OCI-LY7 (cell line): ENCODE results near the gene SLIT3. TPM values are rescaled to one million over a fixed set of nuclear protein-coding genes. Genes with fewer than 3 reads are reported as not detected.

ENCODE experiments used
- BruUV-seq: library from RNA; stranded (reverse); fragments of 400-500 nt; replicated peaks from 2 replicates; lab custom pipeline; 2021; lab: Mats Ljungman, UMichigan
- CTCF ChIA-PET: fragments of 300-600 bp; sonication (Branson Sonifier 250); formaldehyde crosslinking; loops from one replicate; lab custom pipeline; 2022; ENCODE audit warnings: antibody characterized with exemption; ENCODE audit not compliant: unreplicated experiment; lab: Charles Lee
- POLR2A ChIA-PET: fragments of 300-600 bp; sonication (Branson Sonifier 250); formaldehyde crosslinking; loops from one replicate; lab custom pipeline; 2022; ENCODE audit warnings: antibody characterized with exemption; lab: Charles Lee
- DNase-seq: peaks from one replicate; pipeline ENCODE4 v3.0.0-alpha.2; 2015; ENCODE audit warnings: low spot score
- H2AFZ ChIP-seq: fragments of 200-600 bp; sonication (generic), shearing (Covaris generic); 2 replicates; pipeline ENCODE4 v1.6.1; 2014; ENCODE audit warnings: mild to moderate bottlenecking, antibody characterized with exemption, low read length, moderate library complexity
- H3K27ac ChIP-seq: fragments of 200-600 bp; sonication (generic); 2 replicates; pipeline ENCODE4 v1.5.1; 2014; ENCODE audit warnings: mixed run types, low read depth, mild to moderate bottlenecking, moderate library complexity, low read length, inconsistent platforms; ENCODE audit not compliant: poor library complexity, severe bottlenecking
- H3K36me3 ChIP-seq: fragments of 200-600 bp; sonication (generic); 2 replicates; pipeline ENCODE4 v1.6.1; 2014; ENCODE audit warnings: mild to moderate bottlenecking, antibody characterized with exemption, low read length, moderate library complexity, mixed read lengths; ENCODE audit not compliant: insufficient read depth
- H3K4me1 ChIP-seq: fragments of 200-600 bp; sonication (generic); 2 replicates; pipeline ENCODE4 v1.5.1; 2014; ENCODE audit warnings: mild to moderate bottlenecking, low read length; ENCODE audit not compliant: insufficient read depth, poor library complexity, severe bottlenecking
- H3K4me2 ChIP-seq: fragments of 200-600 bp; sonication (generic); 2 replicates; pipeline ENCODE4 v1.6.1; 2014; ENCODE audit warnings: mild to moderate bottlenecking, low read length
- H3K4me3 ChIP-seq: fragments of 200-600 bp; sonication (generic); 2 replicates; pipeline ENCODE4 v1.5.1; 2014; ENCODE audit warnings: mild to moderate bottlenecking, low read depth, low read length; ENCODE audit not compliant: poor library complexity, severe bottlenecking
- H3K79me2 ChIP-seq: fragments of 200-600 bp; sonication (generic); 2 replicates; pipeline ENCODE4 v1.6.1; 2016; ENCODE audit warnings: low read depth, mild to moderate bottlenecking, low read length, moderate library complexity, mixed read lengths; ENCODE audit not compliant: insufficient read depth
- H3K9me2 ChIP-seq: fragments of 200-600 bp; sonication (generic); 2 replicates; pipeline ENCODE4 v1.6.1; 2016; ENCODE audit warnings: mild to moderate bottlenecking, low read length, mixed read lengths; ENCODE audit not compliant: insufficient read depth
- H3K9me3 ChIP-seq: fragments of 200-600 bp; sonication (generic); 2 replicates; pipeline ENCODE4 v1.6.1; 2014; ENCODE audit warnings: mild to moderate bottlenecking, mixed run types, low read length, mixed read lengths
- H4K20me1 ChIP-seq: fragments of 200-600 bp; sonication (generic); 2 replicates; pipeline ENCODE4 v1.6.1; 2014; ENCODE audit warnings: mild to moderate bottlenecking, antibody characterized with exemption, low read length, moderate library complexity, mixed read lengths; ENCODE audit not compliant: insufficient read depth
- CTCF ChIP-seq: fragments of 200-600 bp; sonication (generic); conservative IDR thresholded peaks from 2 replicates; pipeline ENCODE4 v1.5.1; 2014; ENCODE audit warnings: mild to moderate bottlenecking, antibody characterized with exemption, low read length, moderate library complexity, mixed read lengths
- EZH2phosphoT487 ChIP-seq: fragments of 200-600 bp; sonication (generic); IDR thresholded peaks from 2 replicates; pipeline ENCODE4 v1.6.1; 2018; ENCODE audit warnings: low read depth, borderline replicate concordance, mild to moderate bottlenecking, mixed run types, antibody characterized with exemption, low read length, moderate library complexity, mixed read lengths
- intact Hi-C: fragments of 100-400 bp; cut with micrococcal nuclease; formaldehyde crosslinking; loops from one replicate; pipeline ENCODE4 v1.10.0; 2022; ENCODE audit not compliant: unreplicated experiment
- total RNA-seq, 2 experiments: library from RNA; depleted of rRNA in 1 of 2; stranded (reverse); fragments of >200 nt in 1 of 2; shearing (Covaris generic) in 1 of 2; gene quantifications; 2 replicates each; pipeline ENCODE4 v1.2.3, GENCODE V29; 2014 to 2022

SLIT3 gene
- total RNA-seq, 2 experiments from 2014 or later: not detected

- Histone ChIP-seq H3K9me3 (no peaks in the 10 kb centered on the region), H3K36me3 (no peaks in the 10 kb centered on the region), H2AFZ (no peak overlapping the region), H4K20me1 (no peaks in the 10 kb centered on the region), H3K4me2 (no peak overlapping the region), H3K4me1 (no peaks in the 10 kb centered on the region), H3K27ac (no peak overlapping the region), H3K9me2 (no peaks in the 10 kb centered on the region), H3K79me2 (no peaks in the 10 kb centered on the region), H3K4me3 (no peak overlapping the region)
- CTCF ChIA-PET: no interaction called here
- POLR2A ChIA-PET: interaction anchor here (0.6 kb wide), 1 partner anchor 45 kb away, joined by 4 read pairs; no protein-coding TSS in a partner anchor
- TF ChIP-seq CTCF: no peak
- no peak for TF ChIP-seq EZH2phosphoT487
- intact Hi-C loops: no loop called here
- no peak for DNase-seq
- no TSS peak for BruUV-seq
Observed at GRCh38 chr5:169229342-169229892, 71.5 kb downstream of the SLIT3 start.

GRCh38 chr5:169226895-169227294 is 74.0 kb downstream of the SLIT3 start:
- ChIA-PET POLR2A (no interaction called here), CTCF (no interaction called here)
- no peak for DNase-seq
- Histone ChIP-seq H3K4me2 (no peak overlapping the region), H3K9me2 (no peaks in the 10 kb centered on the region), H3K27ac (no peak overlapping the region), H4K20me1 (no peaks in the 10 kb centered on the region), H3K36me3 (no peaks in the 10 kb centered on the region), H3K4me3 (no peak overlapping the region), H3K79me2 (no peaks in the 10 kb centered on the region), H3K4me1 (no peaks in the 10 kb centered on the region), H3K9me3 (no peaks in the 10 kb centered on the region), H2AFZ (no peak overlapping the region)
- intact Hi-C loops: no loop called here
- TF ChIP-seq EZH2phosphoT487 (no peak), CTCF (no peak)
- BruUV-seq: no TSS peak

DNA sequence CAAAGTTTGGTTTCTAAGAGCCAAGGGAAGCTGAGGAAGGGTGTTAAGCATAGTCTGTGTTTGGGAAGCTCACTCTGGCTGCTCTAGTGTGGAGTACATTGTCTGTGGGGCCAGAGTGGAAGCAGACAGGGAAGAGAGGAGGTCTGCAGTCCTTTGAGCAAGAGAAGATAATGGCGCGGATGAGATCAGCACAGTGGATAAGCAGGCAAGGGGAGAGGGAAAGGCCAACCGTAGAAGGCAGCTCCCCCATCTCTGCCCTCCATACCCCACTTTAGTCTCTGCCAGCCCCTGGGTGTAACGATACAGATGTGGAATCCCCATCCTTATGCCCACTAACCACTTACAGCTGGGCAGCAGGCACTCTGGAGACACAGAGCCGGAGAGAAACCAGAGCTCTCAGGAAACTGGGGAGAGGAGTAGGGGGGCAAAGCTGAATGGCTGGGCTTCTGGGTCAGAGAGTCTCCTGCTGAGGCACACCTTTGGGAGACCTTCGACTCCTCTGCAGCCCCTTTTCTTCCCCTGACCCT is 75.0 kb downstream of the SLIT3 start:
- Histone ChIP-seq H2AFZ (no peak overlapping the region), H3K27ac (no peak overlapping the region), H3K4me2 (no peak overlapping the region), H3K4me3 (no peak overlapping the region), H3K9me2 (no peaks in the 10 kb centered on the region), H3K9me3 (no peaks in the 10 kb centered on the region), H3K4me1 (no peaks in the 10 kb centered on the region), H3K36me3 (no peaks in the 10 kb centered on the region), H4K20me1 (no peaks in the 10 kb centered on the region), H3K79me2 (no peaks in the 10 kb centered on the region)
- TF ChIP-seq EZH2phosphoT487 (no peak), CTCF (no peak)
- CTCF ChIA-PET: no interaction called here
- no peak for DNase-seq
- POLR2A ChIA-PET: no interaction called here
- intact Hi-C loops: no loop called here
- no TSS peak for BruUV-seq
